BLaER1 (cell line): ENCODE results near the gene MUC4.
"Not testable (repeated sequence)": the region's sequence is repeated elsewhere in the genome, so short reads cannot be mapped to it uniquely, and the experiment has no call there.

Experiments used
- H3K27ac ChIP-seq: shearing (Covaris generic); formaldehyde crosslinking; 2 replicates; pipeline ENCODE4 v1.8.1; 2022
- H3K27me3 ChIP-seq: shearing (Covaris generic); formaldehyde crosslinking; 2 replicates; pipeline ENCODE4 v1.8.1; 2022
- H3K36me3 ChIP-seq: shearing (Covaris generic); formaldehyde crosslinking; 2 replicates; pipeline ENCODE4 v1.8.1; 2022
- H3K4me1 ChIP-seq: shearing (Covaris generic); formaldehyde crosslinking; 2 replicates; pipeline ENCODE4 v1.8.1; 2022
- H3K4me2 ChIP-seq: shearing (Covaris generic); formaldehyde crosslinking; 2 replicates; pipeline ENCODE4 v1.8.1; 2022
- H3K4me3 ChIP-seq: shearing (Covaris generic); formaldehyde crosslinking; 2 replicates; pipeline ENCODE4 v1.8.1; 2022
- H3K9ac ChIP-seq: shearing (Covaris generic); formaldehyde crosslinking; 2 replicates; pipeline ENCODE4 v1.8.1; 2022
- H3K9me3 ChIP-seq: shearing (Covaris generic); formaldehyde crosslinking; 2 replicates; pipeline ENCODE4 v1.8.1; 2022
- H4K20me1 ChIP-seq: shearing (Covaris generic); formaldehyde crosslinking; 2 replicates; pipeline ENCODE4 v1.8.1; 2022
- Cebpa-rat ChIP-seq: shearing (Covaris generic); IDR thresholded peaks from 2 replicates; pipeline ENCODE4 v1.8.1; 2022

MUC4 gene

GRCh38 chr3:195834675-195835583 is 23.2 kb upstream of the MUC4 start:
- no peaks in the 10 kb centered on the region for H4K20me1 ChIP-seq
- no peaks in the 10 kb centered on the region for H3K36me3 ChIP-seq
- peaks cover 3% of the 10 kb centered on the region for H3K9me3 ChIP-seq
- no peak overlapping the region for H3K4me2 ChIP-seq
- no peak overlapping the region for H3K4me3 ChIP-seq
- no peak overlapping the region for H3K27ac ChIP-seq
- no peaks in the 10 kb centered on the region for H3K4me1 ChIP-seq
- no peak for TF ChIP-seq Cebpa-rat
- no peak overlapping the region for H3K9ac ChIP-seq
- no peaks in the 10 kb centered on the region for H3K27me3 ChIP-seq

GRCh38 chr3:195829897-195830254 is 18.1 kb upstream of the MUC4 start:
- Histone ChIP-seq H4K20me1 (no peaks in the 10 kb centered on the region), H3K4me3 (no peak overlapping the region), H3K36me3 (no peaks in the 10 kb centered on the region), H3K27ac (no peak overlapping the region), H3K27me3 (no peaks in the 10 kb centered on the region), H3K4me1 (peaks cover 16% of the 10 kb centered on the region), H3K9ac (no peak overlapping the region), H3K4me2 (no peak overlapping the region), H3K9me3 (peaks cover 3% of the 10 kb centered on the region)
- TF ChIP-seq Cebpa-rat: no peak

- no peak overlapping the region for H3K9ac ChIP-seq
- H3K36me3 ChIP-seq: no peaks in the 10 kb centered on the region
- H3K9me3 ChIP-seq: peaks cover 7% of the 10 kb centered on the region
- no peaks in the 10 kb centered on the region for H3K27me3 ChIP-seq
- no peak overlapping the region for H3K4me3 ChIP-seq
- no peak for TF ChIP-seq Cebpa-rat
- peaks cover 23% of the 10 kb centered on the region for H3K4me1 ChIP-seq
- H4K20me1 ChIP-seq: no peaks in the 10 kb centered on the region
- H3K27ac ChIP-seq: no peak overlapping the region
- H3K4me2 ChIP-seq: no peak overlapping the region
Observed at GRCh38 chr3:195828762-195829161, 17.0 kb upstream of the MUC4 start.

- H3K9ac ChIP-seq: peak overlapping the region; percentile 41; the same call in 1 of the 2 replicates
- peaks cover 7% of the 10 kb centered on the region for H3K9me3 ChIP-seq
- H3K4me2 ChIP-seq: peak overlapping the region; percentile 81
- H3K36me3 ChIP-seq: no peaks in the 10 kb centered on the region
- H3K4me1 ChIP-seq: peaks cover 36% of the 10 kb centered on the region
- peak overlapping the region; percentile 78 for H3K27ac ChIP-seq
- no peaks in the 10 kb centered on the region for H4K20me1 ChIP-seq
- 0 out of 2 replicates have a peak overlapping the region, but pooled peaks have one; percentile 18 for H3K4me3 ChIP-seq
- no peak for TF ChIP-seq Cebpa-rat
- no peaks in the 10 kb centered on the region for H3K27me3 ChIP-seq
Observed at GRCh38 chr3:195825857-195826804, 14.4 kb upstream of the MUC4 start.

GRCh38 chr3:195825191-195825588 is 13.5 kb upstream of the MUC4 start:
- Histone ChIP-seq H4K20me1 (no peaks in the 10 kb centered on the region), H3K36me3 (no peaks in the 10 kb centered on the region), H3K27ac (peak overlapping the region; percentile 78), H3K4me2 (peak overlapping the region; percentile 81), H3K4me1 (peaks cover 44% of the 10 kb centered on the region), H3K9me3 (peaks cover 4% of the 10 kb centered on the region; the same call in 1 of the 2 replicates), H3K9ac (peak overlapping the region; percentile 41; the same call in 1 of the 2 replicates), H3K27me3 (no peaks in the 10 kb centered on the region), H3K4me3 (0 out of 2 replicates have a peak overlapping the region, but pooled peaks have one; percentile 18)
- no peak for TF ChIP-seq Cebpa-rat

- H4K20me1 ChIP-seq, H3K9me3 ChIP-seq, H3K27me3 ChIP-seq, H3K36me3 ChIP-seq: not testable (repeated sequence)
- H3K27ac ChIP-seq: peak overlapping the region; percentile 78
- H3K9ac ChIP-seq: 0 out of 2 replicates have a peak overlapping the region, but pooled peaks have one; percentile 41
- H3K4me2 ChIP-seq: peak overlapping the region; percentile 81
- peaks cover 49% of the 10 kb centered on the region for H3K4me1 ChIP-seq
- H3K4me3 ChIP-seq: 0 out of 2 replicates have a peak overlapping the region, but pooled peaks have one; percentile 18
Observed at GRCh38 chr3:195824425-195825190, 12.9 kb upstream of the MUC4 start.

GRCh38 chr3:195823999-195824398 is 12.3 kb upstream of the MUC4 start:
- peaks cover 49% of the 10 kb centered on the region for H3K4me1 ChIP-seq
- H3K36me3 ChIP-seq: no peaks in the 10 kb centered on the region
- H3K9ac ChIP-seq: no peak overlapping the region
- peak overlapping the region; percentile 39 for H3K4me2 ChIP-seq
- H4K20me1 ChIP-seq: no peaks in the 10 kb centered on the region
- H3K27ac ChIP-seq: peak overlapping the region; percentile 56; the same call in 1 of the 2 replicates
- peaks cover 4% of the 10 kb centered on the region; the same call in 1 of the 2 replicates for H3K9me3 ChIP-seq
- TF ChIP-seq Cebpa-rat: no peak
- no peaks in the 10 kb centered on the region for H3K27me3 ChIP-seq
- H3K4me3 ChIP-seq: no peak overlapping the region

- Histone ChIP-seq H3K4me1 (peaks cover 49% of the 10 kb centered on the region), H3K4me3 (no peak overlapping the region), H3K9me3 (peaks cover 4% of the 10 kb centered on the region; the same call in 1 of the 2 replicates), H3K27ac (no peak overlapping the region), H4K20me1 (no peaks in the 10 kb centered on the region), H3K27me3 (no peaks in the 10 kb centered on the region), H3K9ac (no peak overlapping the region), H3K36me3 (no peaks in the 10 kb centered on the region), H3K4me2 (peak overlapping the region; percentile 39; the same call in 1 of the 2 replicates)
- TF ChIP-seq Cebpa-rat: no peak
Observed at GRCh38 chr3:195823280-195823679, 11.6 kb upstream of the MUC4 start.

GRCh38 chr3:195822131-195822696 is 10.5 kb upstream of the MUC4 start:
- Histone ChIP-seq H3K36me3 (no peaks in the 10 kb centered on the region), H3K27ac (no peak overlapping the region), H4K20me1 (no peaks in the 10 kb centered on the region), H3K9me3 (peaks cover 4% of the 10 kb centered on the region; the same call in 1 of the 2 replicates), H3K27me3 (no peaks in the 10 kb centered on the region), H3K4me2 (no peak overlapping the region), H3K4me1 (peaks cover 49% of the 10 kb centered on the region), H3K4me3 (no peak overlapping the region), H3K9ac (no peak overlapping the region)
- no peak for TF ChIP-seq Cebpa-rat
